ENCODE data around the gene CRYBG1.

The CRYBG1 gene

DNA sequence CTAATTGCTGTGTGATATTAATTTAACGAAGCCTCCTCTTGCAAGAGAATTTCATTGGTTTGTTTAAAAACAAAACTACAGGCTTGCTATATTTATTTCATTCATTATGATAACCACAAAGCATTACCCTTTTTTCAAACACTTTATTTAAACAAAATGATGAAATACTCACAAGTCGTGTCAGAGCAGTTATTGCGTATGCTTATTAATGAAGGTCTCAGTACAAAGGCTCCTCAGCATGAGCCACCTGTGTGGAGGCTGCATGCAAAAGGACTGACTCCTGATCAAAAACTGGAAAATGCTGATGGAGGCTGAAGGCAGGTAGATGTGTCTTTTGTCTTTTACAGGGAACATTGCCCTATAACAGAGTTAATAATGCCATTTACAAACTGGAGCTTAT, 130.5 kb downstream of the CRYBG1 start:
- no peak for DNase-seq (ENCODE audit: low read depth)
- H3K4me3 ChIP-seq (ENCODE audit: low read length) = no peak overlapping the region
- TF ChIP-seq CTCF (conservative IDR thresholded peaks at IDR 0.05; ENCODE audit: low read length) = no peak

DNA sequence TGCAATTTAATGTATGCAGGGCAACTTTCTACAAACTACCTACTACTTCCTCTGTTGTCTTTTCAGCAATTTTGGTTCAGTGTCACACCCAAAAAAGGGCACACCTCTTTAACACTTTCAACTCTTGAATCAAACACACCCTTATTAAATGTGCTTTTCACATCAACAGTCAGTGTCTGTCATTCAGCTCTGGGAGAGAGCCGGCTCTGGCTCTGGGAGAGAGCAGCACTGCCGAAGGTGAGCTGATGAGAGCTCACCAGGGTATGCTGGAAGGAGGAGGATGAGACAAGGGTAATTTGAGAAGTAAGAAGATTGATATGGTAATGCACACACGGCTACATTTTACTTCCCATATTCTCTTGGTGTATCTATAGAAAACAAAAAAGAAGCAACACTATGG, 134.5 kb downstream of the CRYBG1 start:
- DNase-seq (ENCODE audit: low read depth) = no peak
- no peak overlapping the region for H3K4me3 ChIP-seq (ENCODE audit: low read length)
- no peak for TF ChIP-seq CTCF (conservative IDR thresholded peaks at IDR 0.05; ENCODE audit: low read length)

- no peak for TF ChIP-seq CTCF (conservative IDR thresholded peaks at IDR 0.05; ENCODE audit: low read length)
- no peak overlapping the region for H3K4me3 ChIP-seq (ENCODE audit: low read length)
- no peak for DNase-seq (ENCODE audit: low read depth)
Measured at GRCh38 chr6:106496823-106497222, 136.3 kb downstream of the CRYBG1 start.

DNA sequence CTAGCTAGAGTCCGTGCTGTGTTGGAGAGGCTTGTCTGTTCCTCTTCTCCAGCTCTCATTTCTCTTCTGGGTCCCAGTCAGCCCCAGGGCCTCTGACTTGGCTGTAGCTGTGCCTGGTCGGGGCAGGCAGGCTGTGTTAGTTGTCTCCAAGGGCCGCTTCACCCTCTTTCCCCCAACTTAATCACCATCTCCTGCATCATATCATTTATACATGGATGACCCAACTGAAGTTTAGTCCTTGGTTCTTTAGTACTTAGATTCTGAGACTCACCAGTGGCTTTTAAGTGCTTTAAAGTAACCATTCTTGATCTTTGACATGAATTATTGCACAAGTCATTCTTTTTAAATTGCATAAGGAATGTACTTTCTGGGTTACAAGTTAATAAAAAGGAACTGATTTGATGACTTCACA, 141.4 kb downstream of the CRYBG1 start:
- DNase-seq (ENCODE audit: low read depth) = no peak
- no peak for TF ChIP-seq CTCF (conservative IDR thresholded peaks at IDR 0.05; ENCODE audit: low read length)
- H3K4me3 ChIP-seq (ENCODE audit: low read length) = no peak overlapping the region

DNA sequence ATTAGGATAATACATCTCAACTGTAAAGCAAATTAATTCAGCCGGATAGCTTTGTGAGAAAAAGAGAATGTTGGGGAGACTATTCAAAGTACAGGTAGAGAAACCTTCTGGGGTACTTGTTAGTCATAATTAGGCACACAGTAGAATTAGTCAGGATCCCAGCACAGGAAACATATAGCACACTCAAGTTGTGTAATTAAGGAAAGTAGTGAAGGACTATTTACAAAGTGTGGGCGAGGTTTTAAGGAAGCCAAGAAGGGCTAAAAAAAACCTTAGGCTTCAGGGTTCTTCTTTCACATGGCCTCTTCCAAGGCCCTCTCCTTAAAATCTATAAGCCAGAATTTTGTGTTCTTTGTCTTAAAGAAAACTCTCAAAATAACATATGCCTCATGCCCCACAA, 142.0 kb downstream of the CRYBG1 start:
- DNase-seq (ENCODE audit: low read depth) = no peak
- TF ChIP-seq CTCF (conservative IDR thresholded peaks at IDR 0.05; ENCODE audit: low read length) = no peak
- no peak overlapping the region for H3K4me3 ChIP-seq (ENCODE audit: low read length)

DNA sequence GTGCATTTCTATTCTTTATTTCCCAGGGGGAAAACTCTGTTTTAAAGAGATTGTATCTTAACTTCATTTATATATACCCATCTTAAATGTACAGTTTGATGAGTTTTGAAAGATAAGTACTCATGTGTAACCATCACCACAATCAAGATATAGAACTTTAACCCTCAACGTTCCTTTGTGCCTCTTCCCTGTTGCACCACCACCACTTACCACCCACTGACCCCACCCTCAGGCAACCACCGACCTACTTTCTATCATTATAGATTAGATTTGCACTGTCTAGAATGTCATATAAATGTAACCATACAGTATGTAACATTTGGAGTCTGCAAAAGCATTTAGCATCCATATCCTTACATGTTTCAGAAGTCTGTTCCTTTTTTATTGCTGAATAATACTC, 147.8 kb downstream of the CRYBG1 start:
- TF ChIP-seq CTCF (conservative IDR thresholded peaks at IDR 0.05; ENCODE audit: low read length) = no peak

DNA sequence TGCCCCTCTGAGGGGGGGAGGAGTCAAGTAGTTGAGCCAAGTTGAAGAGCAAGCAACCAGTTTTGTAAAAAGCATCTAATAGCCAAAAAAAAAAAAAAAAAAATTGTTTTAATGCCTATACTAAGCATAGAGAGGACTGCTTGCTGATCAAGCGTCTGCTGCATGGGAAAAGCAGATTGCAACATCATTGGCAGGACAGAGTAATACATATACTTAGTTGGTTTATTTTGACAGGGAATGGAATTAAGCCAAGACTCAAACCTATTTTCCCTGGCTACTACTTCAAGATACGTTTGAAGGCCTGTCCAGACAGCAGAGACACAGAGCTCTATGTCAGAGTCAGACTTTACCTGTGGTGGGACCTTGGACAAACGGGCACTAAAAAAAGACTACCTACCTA, 148.3 kb downstream of the CRYBG1 start:
- TF ChIP-seq CTCF (conservative IDR thresholded peaks at IDR 0.05; ENCODE audit: low read length) = no peak
- no peak for DNase-seq (ENCODE audit: low read depth)
- no peak overlapping the region for H3K4me3 ChIP-seq (ENCODE audit: low read length)

More for the DNA sequence above, 147.8 kb downstream of the CRYBG1 start:
- H3K4me3 ChIP-seq (ENCODE audit: low read length) = no peak overlapping the region
- no peak for DNase-seq (ENCODE audit: low read depth)
